OCI-LY7 (cell line): Measurements from ENCODE around the gene DNAJB1. TPM values are rescaled to one million over a fixed set of nuclear protein-coding genes. Genes with fewer than 3 reads are reported as not detected.

Experiments used
- BruUV-seq: library from RNA; stranded (reverse); fragments of 400-500 nt; replicated peaks from 2 replicates; lab custom pipeline; 2021; lab: Mats Ljungman, UMichigan
- CTCF ChIA-PET: fragments of 300-600 bp; sonication (Branson Sonifier 250); formaldehyde crosslinking; loops from one replicate; lab custom pipeline; 2022; ENCODE audit warnings: antibody characterized with exemption; ENCODE audit not compliant: unreplicated experiment; lab: Charles Lee
- POLR2A ChIA-PET: fragments of 300-600 bp; sonication (Branson Sonifier 250); formaldehyde crosslinking; loops from one replicate; lab custom pipeline; 2022; ENCODE audit warnings: antibody characterized with exemption; lab: Charles Lee
- DNase-seq: peaks from one replicate; pipeline ENCODE4 v3.0.0-alpha.2; 2015; ENCODE audit warnings: low spot score
- H2AFZ ChIP-seq: fragments of 200-600 bp; sonication (generic), shearing (Covaris generic); 2 replicates; pipeline ENCODE4 v1.6.1; 2014; ENCODE audit warnings: mild to moderate bottlenecking, antibody characterized with exemption, low read length, moderate library complexity
- H3K27ac ChIP-seq: fragments of 200-600 bp; sonication (generic); 2 replicates; pipeline ENCODE4 v1.5.1; 2014; ENCODE audit warnings: mixed run types, low read depth, mild to moderate bottlenecking, moderate library complexity, low read length, inconsistent platforms; ENCODE audit not compliant: poor library complexity, severe bottlenecking
- H3K36me3 ChIP-seq: fragments of 200-600 bp; sonication (generic); 2 replicates; pipeline ENCODE4 v1.6.1; 2014; ENCODE audit warnings: mild to moderate bottlenecking, antibody characterized with exemption, low read length, moderate library complexity, mixed read lengths; ENCODE audit not compliant: insufficient read depth
- H3K4me1 ChIP-seq: fragments of 200-600 bp; sonication (generic); 2 replicates; pipeline ENCODE4 v1.5.1; 2014; ENCODE audit warnings: mild to moderate bottlenecking, low read length; ENCODE audit not compliant: insufficient read depth, poor library complexity, severe bottlenecking
- H3K4me2 ChIP-seq: fragments of 200-600 bp; sonication (generic); 2 replicates; pipeline ENCODE4 v1.6.1; 2014; ENCODE audit warnings: mild to moderate bottlenecking, low read length
- H3K4me3 ChIP-seq: fragments of 200-600 bp; sonication (generic); 2 replicates; pipeline ENCODE4 v1.5.1; 2014; ENCODE audit warnings: mild to moderate bottlenecking, low read depth, low read length; ENCODE audit not compliant: poor library complexity, severe bottlenecking
- H3K79me2 ChIP-seq: fragments of 200-600 bp; sonication (generic); 2 replicates; pipeline ENCODE4 v1.6.1; 2016; ENCODE audit warnings: low read depth, mild to moderate bottlenecking, low read length, moderate library complexity, mixed read lengths; ENCODE audit not compliant: insufficient read depth
- H3K9me2 ChIP-seq: fragments of 200-600 bp; sonication (generic); 2 replicates; pipeline ENCODE4 v1.6.1; 2016; ENCODE audit warnings: mild to moderate bottlenecking, low read length, mixed read lengths; ENCODE audit not compliant: insufficient read depth
- H3K9me3 ChIP-seq: fragments of 200-600 bp; sonication (generic); 2 replicates; pipeline ENCODE4 v1.6.1; 2014; ENCODE audit warnings: mild to moderate bottlenecking, mixed run types, low read length, mixed read lengths
- H4K20me1 ChIP-seq: fragments of 200-600 bp; sonication (generic); 2 replicates; pipeline ENCODE4 v1.6.1; 2014; ENCODE audit warnings: mild to moderate bottlenecking, antibody characterized with exemption, low read length, moderate library complexity, mixed read lengths; ENCODE audit not compliant: insufficient read depth
- CTCF ChIP-seq: fragments of 200-600 bp; sonication (generic); conservative IDR thresholded peaks from 2 replicates; pipeline ENCODE4 v1.5.1; 2014; ENCODE audit warnings: mild to moderate bottlenecking, antibody characterized with exemption, low read length, moderate library complexity, mixed read lengths
- EZH2phosphoT487 ChIP-seq: fragments of 200-600 bp; sonication (generic); IDR thresholded peaks from 2 replicates; pipeline ENCODE4 v1.6.1; 2018; ENCODE audit warnings: low read depth, borderline replicate concordance, mild to moderate bottlenecking, mixed run types, antibody characterized with exemption, low read length, moderate library complexity, mixed read lengths
- intact Hi-C: fragments of 100-400 bp; cut with micrococcal nuclease; formaldehyde crosslinking; loops from one replicate; pipeline ENCODE4 v1.10.0; 2022; ENCODE audit not compliant: unreplicated experiment
- total RNA-seq, 2 experiments: library from RNA; depleted of rRNA in 1 of 2; stranded (reverse); fragments of >200 nt in 1 of 2; shearing (Covaris generic) in 1 of 2; gene quantifications; 2 replicates each; pipeline ENCODE4 v1.2.3, GENCODE V29; 2014 to 2022

DNAJB1 gene
- total RNA-seq, 2 experiments from 2014 or later: 63.7 to 76.7 TPM

GRCh38 chr19:14519245-14519859 lies 1.2 kb upstream of the DNAJB1 start:
- H3K9me2 ChIP-seq: no peaks in the 10 kb centered on the region
- H3K4me1 ChIP-seq: peaks cover 61% of the 10 kb centered on the region
- ChIA-PET CTCF (no interaction called here), POLR2A (no interaction called here)
- no TSS peak for BruUV-seq
- intact Hi-C loops: loop anchor here (5.0 kb wide), 1 partner anchor 38 kb away; no protein-coding TSS in a partner anchor
- no peak for TF ChIP-seq CTCF
- TF ChIP-seq EZH2phosphoT487: no peak
- H3K4me2 ChIP-seq: peak overlapping the region; percentile 90
- DNase-seq: no peak
- H3K36me3 ChIP-seq: peaks cover 31% of the 10 kb centered on the region
- H2AFZ ChIP-seq: no peak overlapping the region
- H4K20me1 ChIP-seq: peaks cover 17% of the 10 kb centered on the region
- peak overlapping the region; percentile 68 for H3K4me3 ChIP-seq
- peak overlapping the region; percentile 76 for H3K27ac ChIP-seq
- H3K79me2 ChIP-seq: peaks cover 35% of the 10 kb centered on the region
- H3K9me3 ChIP-seq: no peaks in the 10 kb centered on the region

- intact Hi-C loops: loop anchor here (5.0 kb wide), 1 partner anchor 40 kb away; no protein-coding TSS in a partner anchor
- CTCF ChIA-PET: interaction anchor here (0.8 kb wide), 1 partner anchor 46 kb away, joined by 3 read pairs; no protein-coding TSS in a partner anchor
- peaks cover 50% of the 10 kb centered on the region for H3K4me1 ChIP-seq
These were observed 754 bp downstream of the DNAJB1 start for GRCh38 chr19:14517446-14517839.

More at GRCh38 chr19:14517446-14517839, 754 bp downstream of the DNAJB1 start:
- Histone ChIP-seq H3K79me2 (peaks cover 35% of the 10 kb centered on the region), H3K4me3 (peak overlapping the region; percentile 93), H3K4me2 (peak overlapping the region; percentile 99), H2AFZ (no peak overlapping the region), H3K9me3 (no peaks in the 10 kb centered on the region), H3K36me3 (peaks cover 50% of the 10 kb centered on the region), H3K9me2 (no peaks in the 10 kb centered on the region), H3K27ac (peak overlapping the region; percentile 69), H4K20me1 (peaks cover 17% of the 10 kb centered on the region)
- DNase-seq: no peak
- TF ChIP-seq EZH2phosphoT487 (no peak), CTCF (no peak)
- POLR2A ChIA-PET: interaction anchor here (1.3 to 1.6 kb wide), 3 partner anchors 10 to 22 kb away, joined by 3 to 5 read pairs (median 3); no protein-coding TSS in a partner anchor
- BruUV-seq: no TSS peak
